ENCODE measurements around the gene MUC20.
"Not testable (repeated sequence)": the region's sequence is repeated elsewhere in the genome, so short reads cannot be mapped to it uniquely, and the experiment has no call there.

MUC20 gene

DNA sequence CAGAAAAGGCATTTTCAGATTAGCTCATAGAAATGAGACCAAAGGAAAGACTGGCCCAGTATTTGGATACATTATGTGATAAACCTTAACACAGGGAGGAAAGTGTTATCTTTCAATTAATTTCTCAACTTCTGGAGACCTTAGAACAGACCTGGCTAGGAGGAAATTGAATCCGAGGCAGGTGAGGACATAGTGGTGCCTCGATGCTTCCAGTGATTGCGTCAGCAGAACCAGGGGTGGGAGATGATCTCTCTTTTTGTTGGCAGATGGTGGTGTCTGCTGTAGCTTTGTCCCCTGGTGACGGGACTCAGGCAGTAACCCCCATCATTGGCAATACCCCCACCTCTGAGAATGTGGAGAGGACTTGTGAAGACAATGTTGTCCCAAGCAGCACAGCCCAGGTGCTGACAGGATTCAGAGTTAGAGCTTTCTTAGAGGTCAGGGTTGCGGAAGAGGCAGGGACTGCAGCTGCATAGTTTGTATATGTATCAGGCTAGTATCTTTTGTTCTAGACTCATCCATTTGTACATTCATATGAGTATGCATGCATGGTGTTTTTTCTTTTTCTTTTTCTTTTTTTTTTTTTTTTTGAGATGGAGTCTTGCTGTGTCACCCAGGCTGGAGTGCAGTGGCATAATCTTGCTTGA is 27.9 kb upstream of the MUC20 start:
- H2AK5ac ChIP-seq (ENCODE audit: low read length) = no peak overlapping the region
- no peaks in the 10 kb centered on the region for H3K79me1 ChIP-seq (ENCODE audit: low read length)
- no peak overlapping the region for H3K4me2 ChIP-seq (ENCODE audit: low read length)
- no peak overlapping the region for H3K23ac ChIP-seq (ENCODE audit: low read length)
- H3K27me3 ChIP-seq (ENCODE audit: insufficient read depth, low read length) = no peaks in the 10 kb centered on the region
- peaks cover 5 to 6% of the 10 kb centered on the region in 2 experiments for H3K4me1 ChIP-seq (ENCODE audit: control insufficient read depth in 1 of 2, insufficient read depth in 2 of 2, low read length in 2 of 2)
- peaks cover 31 to 32% of the 10 kb centered on the region in 2 experiments for H3K36me3 ChIP-seq (ENCODE audit: control insufficient read depth in 1 of 2, insufficient read depth in 2 of 2, low read length in 2 of 2)
- H2BK120ac ChIP-seq (ENCODE audit: insufficient read depth, low read length, poor library complexity) = no peak overlapping the region
- H3K27ac ChIP-seq (ENCODE audit: low read depth, low read length) = no peak overlapping the region
- H3K9ac ChIP-seq (ENCODE audit: low read length) = no peak overlapping the region
- H2BK5ac ChIP-seq (ENCODE audit: low read depth, low read length, poor library complexity) = no peak overlapping the region
- H3K79me2 ChIP-seq (ENCODE audit: control insufficient read depth, insufficient read depth, low read length, poor library complexity) = no peaks in the 10 kb centered on the region
- no peak overlapping the region for H3K18ac ChIP-seq (ENCODE audit: low read length)
- H2AFZ ChIP-seq (ENCODE audit: insufficient read depth, low read length, poor library complexity) = no peak overlapping the region
- H3K9me3 ChIP-seq (ENCODE audit: insufficient read depth, low read depth, low read length) = no peaks in the 10 kb centered on the region
- H3K4me3 ChIP-seq (ENCODE audit: low read depth, low read length) = no peak overlapping the region
- no CpG with 5 or more reads among the region's 5 CpGs for WGBS (ENCODE audit: extremely low coverage, insufficient coverage, insufficient read length)
- no peak overlapping the region for H3K4ac ChIP-seq (ENCODE audit: low read depth, low read length)
- DNase-seq = peak; percentile 62 to 70
- H2BK12ac ChIP-seq (ENCODE audit: low read length) = no peak overlapping the region
- no peak overlapping the region for H4K8ac ChIP-seq (ENCODE audit: low read depth, low read length)
- H3K14ac ChIP-seq (ENCODE audit: low read length) = no peak overlapping the region
- no peak overlapping the region for H4K91ac ChIP-seq (ENCODE audit: low read depth, low read length)
- no peak overlapping the region for H4K12ac ChIP-seq (ENCODE audit: low read depth, low read length)

DNA sequence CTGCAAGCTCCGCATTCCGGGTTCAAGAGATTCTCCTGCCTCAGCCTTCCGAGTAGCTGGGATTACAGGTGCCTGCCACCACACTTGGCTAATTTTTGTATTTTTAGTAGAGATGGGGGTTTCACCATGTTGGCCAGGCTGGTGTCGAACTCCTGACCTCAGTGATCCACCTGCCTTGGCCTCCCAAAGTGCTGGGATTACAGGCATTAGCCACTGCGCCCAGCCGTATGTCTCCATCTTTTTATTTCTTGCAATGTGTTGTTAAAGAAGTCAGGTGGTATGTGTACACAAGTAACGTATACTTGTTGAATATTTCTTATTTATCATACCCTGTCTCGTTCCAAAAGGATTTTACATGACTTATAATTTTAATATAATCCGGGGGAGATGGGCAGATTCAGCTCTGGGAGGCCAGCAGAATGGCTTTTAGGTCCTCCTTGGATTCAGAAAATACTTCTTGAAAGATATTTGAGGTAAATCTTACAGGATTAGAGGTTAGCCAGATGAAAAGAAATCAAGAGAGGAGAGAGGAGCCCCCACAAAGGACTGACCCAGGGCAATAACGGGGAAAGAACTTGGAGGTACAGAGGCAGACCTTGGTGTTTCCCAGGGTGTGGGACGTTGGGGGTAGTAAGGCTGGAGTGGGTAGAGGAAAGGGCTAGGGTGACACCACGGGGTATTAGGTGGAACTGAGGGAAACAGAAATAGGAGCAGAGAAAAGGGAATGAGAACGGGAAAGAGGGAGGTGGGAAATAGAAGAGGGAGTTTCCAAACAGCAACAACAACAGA is 27.2 kb upstream of the MUC20 start:
- H3K9me3 ChIP-seq (ENCODE audit: insufficient read depth, low read depth, low read length) = no peaks in the 10 kb centered on the region
- peaks cover 31 to 32% of the 10 kb centered on the region in 2 experiments for H3K36me3 ChIP-seq (ENCODE audit: control insufficient read depth in 1 of 2, insufficient read depth in 2 of 2, low read length in 2 of 2)
- H2AK5ac ChIP-seq (ENCODE audit: low read length) = no peak overlapping the region
- no peak overlapping the region for H3K4ac ChIP-seq (ENCODE audit: low read depth, low read length)
- no peak overlapping the region for H2BK12ac ChIP-seq (ENCODE audit: low read length)
- H3K23ac ChIP-seq (ENCODE audit: low read length) = no peak overlapping the region
- WGBS (ENCODE audit: extremely low coverage, insufficient coverage, insufficient read length) = 100% methylated on average over 1 of the region's 13 CpGs
- no peak overlapping the region for H3K9ac ChIP-seq (ENCODE audit: low read length)
- no peak overlapping the region for H3K27ac ChIP-seq (ENCODE audit: low read depth, low read length)
- H2AFZ ChIP-seq (ENCODE audit: insufficient read depth, low read length, poor library complexity) = no peak overlapping the region
- no peak overlapping the region for H3K4me3 ChIP-seq (ENCODE audit: low read depth, low read length)
- H3K18ac ChIP-seq (ENCODE audit: low read length) = no peak overlapping the region
- no peak for DNase-seq
- H2BK120ac ChIP-seq (ENCODE audit: insufficient read depth, low read length, poor library complexity) = no peak overlapping the region
- H4K91ac ChIP-seq (ENCODE audit: low read depth, low read length) = no peak overlapping the region
- H3K4me1 ChIP-seq (ENCODE audit: control insufficient read depth in 1 of 2, insufficient read depth in 2 of 2, low read length in 2 of 2) = peaks cover 9 to 11% of the 10 kb centered on the region in 2 experiments
- no peaks in the 10 kb centered on the region for H3K79me1 ChIP-seq (ENCODE audit: low read length)
- no peaks in the 10 kb centered on the region for H3K79me2 ChIP-seq (ENCODE audit: control insufficient read depth, insufficient read depth, low read length, poor library complexity)
- no peak overlapping the region for H2BK5ac ChIP-seq (ENCODE audit: low read depth, low read length, poor library complexity)
- H3K14ac ChIP-seq (ENCODE audit: low read length) = no peak overlapping the region
- no peak overlapping the region for H3K4me2 ChIP-seq (ENCODE audit: low read length)
- H4K8ac ChIP-seq (ENCODE audit: low read depth, low read length) = no peak overlapping the region
- H3K27me3 ChIP-seq (ENCODE audit: insufficient read depth, low read length) = no peaks in the 10 kb centered on the region
- no peak overlapping the region for H4K12ac ChIP-seq (ENCODE audit: low read depth, low read length)

DNA sequence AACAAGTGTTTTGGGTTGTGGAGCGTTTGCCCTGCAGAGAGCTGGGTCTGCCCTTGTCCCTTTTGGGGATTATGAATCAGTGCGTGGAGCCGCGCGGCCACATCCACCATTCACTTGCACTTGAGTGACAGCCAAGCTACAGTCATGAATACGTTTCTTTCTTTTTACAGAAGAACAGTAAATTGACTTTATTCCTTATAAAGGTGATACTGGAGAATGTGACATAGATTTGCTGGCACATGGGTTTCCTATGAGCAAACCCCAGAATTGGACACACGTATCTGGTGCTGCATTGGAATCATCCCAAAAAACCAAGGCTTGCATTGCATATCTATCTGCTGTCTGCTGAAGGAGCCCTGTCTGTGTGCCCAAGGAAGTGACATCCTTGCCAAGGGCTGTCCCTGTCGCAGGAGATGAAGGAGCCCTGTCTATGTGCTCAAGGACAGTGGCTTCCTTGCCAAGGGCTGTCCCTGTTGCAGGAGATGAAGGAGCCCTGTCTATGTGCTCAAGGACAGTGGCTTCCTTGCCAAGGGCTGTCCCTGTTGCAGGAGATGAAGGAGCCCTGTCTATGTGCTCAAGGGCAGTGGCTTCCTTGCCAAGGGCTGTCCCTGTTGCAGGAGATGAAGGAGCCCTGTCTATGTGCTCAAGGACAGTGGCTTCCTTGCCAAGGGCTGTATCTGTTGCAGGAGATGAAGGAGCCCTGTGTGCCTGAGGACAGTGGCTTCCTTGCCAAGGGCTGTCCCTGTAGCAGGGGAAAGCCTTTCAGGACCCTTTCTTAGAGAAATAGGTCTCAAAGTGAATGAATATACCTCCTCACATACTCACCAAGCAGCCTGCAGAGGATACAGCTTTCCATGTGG is 26.3 kb upstream of the MUC20 start:
- H2AK5ac ChIP-seq (ENCODE audit: low read length); H4K91ac ChIP-seq (ENCODE audit: low read depth, low read length); H3K9ac ChIP-seq (ENCODE audit: low read length); H3K4ac ChIP-seq (ENCODE audit: low read depth, low read length); H2BK12ac ChIP-seq (ENCODE audit: low read length); H3K4me2 ChIP-seq (ENCODE audit: low read length); H3K18ac ChIP-seq (ENCODE audit: low read length); DNase-seq; H2BK5ac ChIP-seq (ENCODE audit: low read depth, low read length, poor library complexity); H2AFZ ChIP-seq (ENCODE audit: insufficient read depth, low read length, poor library complexity); H3K4me3 ChIP-seq (ENCODE audit: low read depth, low read length); H3K27ac ChIP-seq (ENCODE audit: low read depth, low read length); H3K27me3 ChIP-seq (ENCODE audit: insufficient read depth, low read length); H3K79me1 ChIP-seq (ENCODE audit: low read length); H4K8ac ChIP-seq (ENCODE audit: low read depth, low read length); H3K9me3 ChIP-seq (ENCODE audit: insufficient read depth, low read depth, low read length); H4K12ac ChIP-seq (ENCODE audit: low read depth, low read length); H3K23ac ChIP-seq (ENCODE audit: low read length); H2BK120ac ChIP-seq (ENCODE audit: insufficient read depth, low read length, poor library complexity); H3K14ac ChIP-seq (ENCODE audit: low read length); H3K79me2 ChIP-seq (ENCODE audit: control insufficient read depth, insufficient read depth, low read length, poor library complexity): not testable (repeated sequence)
- peaks cover 28 to 31% of the 10 kb centered on the region in 2 experiments for H3K36me3 ChIP-seq (ENCODE audit: control insufficient read depth in 1 of 2, insufficient read depth in 2 of 2, low read length in 2 of 2)
- no CpG with 5 or more reads among the region's 8 CpGs for WGBS (ENCODE audit: extremely low coverage, insufficient coverage, insufficient read length)
- peaks cover 9 to 11% of the 10 kb centered on the region in 2 experiments for H3K4me1 ChIP-seq (ENCODE audit: control insufficient read depth in 1 of 2, insufficient read depth in 2 of 2, low read length in 2 of 2)

DNA sequence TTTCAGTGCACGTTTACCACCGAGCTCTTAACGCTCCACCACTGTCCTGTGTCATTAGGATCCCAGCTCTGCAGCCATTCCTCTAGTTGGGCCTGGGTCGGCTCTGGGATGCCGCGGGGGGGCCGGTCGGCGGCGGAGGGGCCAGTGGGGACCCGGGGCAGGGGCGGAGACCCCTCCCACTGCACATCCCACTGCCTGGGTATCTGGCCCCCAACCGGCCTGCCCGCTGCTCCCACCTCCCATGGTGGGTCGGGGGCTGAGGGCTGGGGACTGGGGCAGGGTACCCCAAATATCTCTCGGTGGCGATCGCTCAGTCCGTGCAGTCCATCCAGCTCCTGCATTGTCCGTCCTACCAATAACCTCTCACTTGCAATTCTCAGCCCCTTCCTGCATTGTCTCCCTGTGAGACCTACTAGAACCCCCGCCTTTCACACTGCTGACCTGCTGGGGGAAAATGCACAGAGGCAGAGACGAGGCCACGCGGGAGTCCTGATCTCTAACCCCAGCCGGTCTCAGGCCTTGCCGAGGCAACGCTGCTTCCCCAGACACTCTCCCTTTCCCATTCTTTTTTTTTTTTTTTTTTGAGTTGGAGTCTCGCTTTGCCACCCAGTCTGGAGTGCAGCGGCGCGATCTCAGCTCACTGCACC is 24.0 kb upstream of the MUC20 start:
- no peak overlapping the region for H3K27ac ChIP-seq (ENCODE audit: low read depth, low read length)
- H2AFZ ChIP-seq (ENCODE audit: insufficient read depth, low read length, poor library complexity) = no peak overlapping the region
- no peak overlapping the region for H3K23ac ChIP-seq (ENCODE audit: low read length)
- no peak overlapping the region for H2BK5ac ChIP-seq (ENCODE audit: low read depth, low read length, poor library complexity)
- H3K27me3 ChIP-seq (ENCODE audit: insufficient read depth, low read length) = no peaks in the 10 kb centered on the region
- no peak overlapping the region for H4K8ac ChIP-seq (ENCODE audit: low read depth, low read length)
- H3K14ac ChIP-seq (ENCODE audit: low read length) = no peak overlapping the region
- H3K9ac ChIP-seq (ENCODE audit: low read length) = no peak overlapping the region
- no CpG with 5 or more reads among the region's 31 CpGs for WGBS (ENCODE audit: extremely low coverage, insufficient coverage, insufficient read length)
- H3K4me2 ChIP-seq (ENCODE audit: low read length) = no peak overlapping the region
- H2BK12ac ChIP-seq (ENCODE audit: low read length) = no peak overlapping the region
- no peak overlapping the region for H2AK5ac ChIP-seq (ENCODE audit: low read length)
- H3K4me1 ChIP-seq (ENCODE audit: control insufficient read depth in 1 of 2, insufficient read depth in 2 of 2, low read length in 2 of 2) = peaks cover 9 to 11% of the 10 kb centered on the region in 2 experiments
- H3K36me3 ChIP-seq (ENCODE audit: control insufficient read depth in 1 of 2, insufficient read depth in 2 of 2, low read length in 2 of 2) = peaks cover 22 to 27% of the 10 kb centered on the region in 2 experiments
- no peak overlapping the region for H3K4ac ChIP-seq (ENCODE audit: low read depth, low read length)
- H3K79me2 ChIP-seq (ENCODE audit: control insufficient read depth, insufficient read depth, low read length, poor library complexity) = no peaks in the 10 kb centered on the region
- no peak for DNase-seq
- H3K18ac ChIP-seq (ENCODE audit: low read length) = no peak overlapping the region
- no peak overlapping the region for H4K91ac ChIP-seq (ENCODE audit: low read depth, low read length)
- H3K4me3 ChIP-seq (ENCODE audit: low read depth, low read length) = no peak overlapping the region
- no peaks in the 10 kb centered on the region for H3K79me1 ChIP-seq (ENCODE audit: low read length)
- no peaks in the 10 kb centered on the region for H3K9me3 ChIP-seq (ENCODE audit: insufficient read depth, low read depth, low read length)
- no peak overlapping the region for H2BK120ac ChIP-seq (ENCODE audit: insufficient read depth, low read length, poor library complexity)
- H4K12ac ChIP-seq (ENCODE audit: low read depth, low read length) = peak overlapping the region; percentile 47
